ENCODE data around the gene AAMP. TPM values are rescaled to one million over a fixed set of nuclear protein-coding genes. Genes with fewer than 3 reads are reported as not detected.

The AAMP gene
- polyA plus RNA-seq, 1 donor from 2014 or later: 249 TPM

- Histone ChIP-seq H3K4me3 (ENCODE audit: low read length) (no peak overlapping the region), H4K20me1 (ENCODE audit: insufficient read depth) (no peaks in the 10 kb centered on the region), H2AFZ (ENCODE audit: low read depth, low read length) (no peak overlapping the region), H3K9me2 (ENCODE audit: insufficient read depth, low read length) (no peaks in the 10 kb centered on the region), H3K9me3 (ENCODE audit: low read length) (no peaks in the 10 kb centered on the region), H3K27ac (ENCODE audit: low read length) (no peak overlapping the region), H3K36me3 (ENCODE audit: insufficient read depth, low read length) (no peaks in the 10 kb centered on the region), H3K27me3 (ENCODE audit: insufficient read depth, low read depth, low read length) (no peaks in the 10 kb centered on the region), H3K9ac (ENCODE audit: low read length) (no peak overlapping the region), H3F3A (ENCODE audit: insufficient read depth, low read length, poor library complexity, severe bottlenecking) (no peaks in the 10 kb centered on the region), H3K79me2 (replicated peaks; ENCODE audit: insufficient read depth, low read length) (no peaks in the 10 kb centered on the region), H3K4me2 (ENCODE audit: low read length) (no peak overlapping the region)
- no peak for TF ChIP-seq EP300 (conservative IDR thresholded peaks at IDR 0.05; ENCODE audit: poor library complexity, severe bottlenecking)
- no peak for TF ChIP-seq EZH2 (IDR thresholded peaks at IDR 0.05; ENCODE audit: borderline replicate concordance, insufficient read depth, low read length, poor library complexity, severe bottlenecking)
- TF ChIP-seq SMC3 (conservative IDR thresholded peaks at IDR 0.05; ENCODE audit: poor library complexity): no peak
- TF ChIP-seq RAD21 (conservative IDR thresholded peaks at IDR 0.05): no peak
- no peak for TF ChIP-seq MXI1 (conservative IDR thresholded peaks at IDR 0.05; ENCODE audit: poor library complexity, severe bottlenecking)
Observed at GRCh38 chr2:218310853-218311540, 41.1 kb upstream of the AAMP start.

- no peaks in the 10 kb centered on the region for H3F3A ChIP-seq (ENCODE audit: insufficient read depth, low read length, poor library complexity, severe bottlenecking)
- TF ChIP-seq TAF1 (IDR thresholded peaks at IDR 0.05; ENCODE audit: low read depth): no peak
- no peak for TF ChIP-seq SMC3 (conservative IDR thresholded peaks at IDR 0.05; ENCODE audit: poor library complexity)
- TF ChIP-seq EP300 (conservative IDR thresholded peaks at IDR 0.05; ENCODE audit: poor library complexity, severe bottlenecking): no peak
- no peak for TF ChIP-seq POLR2AphosphoS5 (IDR thresholded peaks at IDR 0.05)
- no peak for TF ChIP-seq MXI1 (conservative IDR thresholded peaks at IDR 0.05; ENCODE audit: poor library complexity, severe bottlenecking)
- no peak for TF ChIP-seq RAD21 (conservative IDR thresholded peaks at IDR 0.05)
- TF ChIP-seq REST (IDR thresholded peaks at IDR 0.05; ENCODE audit: borderline replicate concordance): no peak
- no peak for TF ChIP-seq EZH2 (IDR thresholded peaks at IDR 0.05; ENCODE audit: borderline replicate concordance, insufficient read depth, low read length, poor library complexity, severe bottlenecking)
- TF ChIP-seq CTCF (IDR thresholded peaks at IDR 0.05; ENCODE audit: poor library complexity, severe bottlenecking): no peak
- H3K9me2 ChIP-seq (ENCODE audit: insufficient read depth, low read length): no peaks in the 10 kb centered on the region
- H3K9me3 ChIP-seq (ENCODE audit: low read length): no peaks in the 10 kb centered on the region
- H3K9ac ChIP-seq (ENCODE audit: low read length): no peak overlapping the region
- no peak overlapping the region for H2AFZ ChIP-seq (ENCODE audit: low read depth, low read length)
- no peaks in the 10 kb centered on the region for H3K79me2 ChIP-seq (replicated peaks; ENCODE audit: insufficient read depth, low read length)
- H3K27ac ChIP-seq (ENCODE audit: low read length): no peak overlapping the region
- H4K20me1 ChIP-seq (ENCODE audit: insufficient read depth): no peaks in the 10 kb centered on the region
- no peaks in the 10 kb centered on the region for H3K27me3 ChIP-seq (ENCODE audit: insufficient read depth, low read depth, low read length)
- H3K4me3 ChIP-seq (ENCODE audit: low read length): no peak overlapping the region
- no peak overlapping the region for H3K4me2 ChIP-seq (ENCODE audit: low read length)
- no peaks in the 10 kb centered on the region for H3K36me3 ChIP-seq (ENCODE audit: insufficient read depth, low read length)
Observed at GRCh38 chr2:218307415-218308090, 37.6 kb upstream of the AAMP start.
